ENCODE data around the gene LRRC56. TPM values are rescaled to one million over a fixed set of nuclear protein-coding genes. Genes with fewer than 3 reads are reported as not detected.

Gene LRRC56
- total RNA-seq, 2 experiments from 2014 or later = 2.4 TPM

DNA sequence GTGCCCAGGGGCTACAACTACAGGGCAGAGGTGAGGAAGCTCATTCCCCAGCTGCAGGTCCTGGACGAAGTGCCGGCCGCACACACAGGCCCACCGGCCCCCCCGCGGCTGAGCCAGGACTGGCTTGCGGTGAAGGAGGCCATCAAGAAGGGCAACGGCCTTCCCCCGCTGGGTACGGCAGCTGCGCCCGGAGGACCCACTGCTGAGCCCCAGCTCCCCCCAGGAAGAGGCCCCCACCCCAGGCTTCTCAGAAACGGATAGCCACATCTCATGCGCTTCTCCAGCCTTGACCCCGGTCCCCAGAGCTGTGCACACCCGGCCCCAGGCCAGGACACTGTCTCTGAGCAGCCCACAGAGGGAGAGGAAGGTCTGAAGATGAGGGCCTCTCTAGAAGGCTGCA, 13.8 kb downstream of the LRRC56 start:
- Histone ChIP-seq H3K4me1 (ENCODE audit: insufficient read depth, low read length) (peaks cover 15% of the 10 kb centered on the region), H3K4me3 (ENCODE audit: low read length) (no peak overlapping the region), H3K36me3 (ENCODE audit: insufficient read depth, low read length) (no peaks in the 10 kb centered on the region), H3K27ac (ENCODE audit: low read depth in 1 of 2, low read length in 2 of 2) (no peak overlapping the region), H3K9me3 (ENCODE audit: control insufficient read depth in 1 of 2, insufficient read depth in 1 of 2, low read length in 2 of 2) (no peaks in the 10 kb centered on the region), H3K27me3 (ENCODE audit: control insufficient read depth in 1 of 2, insufficient read depth in 2 of 2, low read length in 2 of 2) (no peaks in the 10 kb centered on the region)
- H3K4me3 Mint-ChIP-seq = no peak overlapping the region
- ATAC-seq (ENCODE audit: poor library complexity) (no peak), DNase-seq (no peak)
- H3K36me3 Mint-ChIP-seq (ENCODE audit: low read depth) = no peaks in the 10 kb centered on the region
- TF ChIP-seq, protein P1, sequence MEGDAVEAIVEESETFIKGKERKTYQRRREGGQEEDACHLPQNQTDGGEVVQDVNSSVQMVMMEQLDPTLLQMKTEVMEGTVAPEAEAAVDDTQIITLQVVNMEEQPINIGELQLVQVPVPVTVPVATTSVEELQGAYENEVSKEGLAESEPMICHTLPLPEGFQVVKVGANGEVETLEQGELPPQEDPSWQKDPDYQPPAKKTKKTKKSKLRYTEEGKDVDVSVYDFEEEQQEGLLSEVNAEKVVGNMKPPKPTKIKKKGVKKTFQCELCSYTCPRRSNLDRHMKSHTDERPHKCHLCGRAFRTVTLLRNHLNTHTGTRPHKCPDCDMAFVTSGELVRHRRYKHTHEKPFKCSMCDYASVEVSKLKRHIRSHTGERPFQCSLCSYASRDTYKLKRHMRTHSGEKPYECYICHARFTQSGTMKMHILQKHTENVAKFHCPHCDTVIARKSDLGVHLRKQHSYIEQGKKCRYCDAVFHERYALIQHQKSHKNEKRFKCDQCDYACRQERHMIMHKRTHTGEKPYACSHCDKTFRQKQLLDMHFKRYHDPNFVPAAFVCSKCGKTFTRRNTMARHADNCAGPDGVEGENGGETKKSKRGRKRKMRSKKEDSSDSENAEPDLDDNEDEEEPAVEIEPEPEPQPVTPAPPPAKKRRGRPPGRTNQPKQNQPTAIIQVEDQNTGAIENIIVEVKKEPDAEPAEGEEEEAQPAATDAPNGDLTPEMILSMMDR (IDR thresholded peaks at IDR 0.05) = no peak
- POLR2A ChIA-PET = no interaction called here
- no peaks in the 10 kb centered on the region for H3K9me3 Mint-ChIP-seq
- intact Hi-C loops (cut with DNase I, micrococcal nuclease) = no loop called here
- no peaks in the 10 kb centered on the region for H3K27me3 Mint-ChIP-seq
- CTCF ChIA-PET = no interaction called here
- no peak overlapping the region for H3K27ac Mint-ChIP-seq
- H3K4me1 Mint-ChIP-seq (ENCODE audit: low read depth) = no peaks in the 10 kb centered on the region

- Mint-ChIP-seq H3K4me1 (ENCODE audit: low read depth) (no peaks in the 10 kb centered on the region), H3K36me3 (ENCODE audit: low read depth) (no peaks in the 10 kb centered on the region), H3K9me3 (no peaks in the 10 kb centered on the region), H3K4me3 (no peak overlapping the region), H3K27ac (no peak overlapping the region), H3K27me3 (no peaks in the 10 kb centered on the region)
- DNase-seq (no peak), ATAC-seq (ENCODE audit: poor library complexity) (no peak)
- no peak overlapping the region for H3K27ac ChIP-seq (ENCODE audit: low read depth in 1 of 2, low read length in 2 of 2)
- H3K4me1 ChIP-seq (ENCODE audit: insufficient read depth, low read length) = peaks cover 20% of the 10 kb centered on the region
- ChIA-PET CTCF (no interaction called here), POLR2A (no interaction called here)
- TF ChIP-seq, protein P1 (IDR thresholded peaks at IDR 0.05) = no peak
- no peak overlapping the region for H3K4me3 ChIP-seq (ENCODE audit: low read length)
- intact Hi-C loops (cut with DNase I, micrococcal nuclease) = no loop called here
- H3K9me3 ChIP-seq (ENCODE audit: control insufficient read depth in 1 of 2, insufficient read depth in 1 of 2, low read length in 2 of 2) = no peaks in the 10 kb centered on the region
- no peaks in the 10 kb centered on the region for H3K36me3 ChIP-seq (ENCODE audit: insufficient read depth, low read length)
- no peaks in the 10 kb centered on the region for H3K27me3 ChIP-seq (ENCODE audit: control insufficient read depth in 1 of 2, insufficient read depth in 2 of 2, low read length in 2 of 2)
Measured at GRCh38 chr11:551596-551995, 14.3 kb downstream of the LRRC56 start.

GRCh38 chr11:553083-553987, 16.0 kb downstream of the LRRC56 start:
- Histone ChIP-seq H3K27me3 (ENCODE audit: control insufficient read depth in 1 of 2, insufficient read depth in 2 of 2, low read length in 2 of 2) (no peaks in the 10 kb centered on the region), H3K4me3 (ENCODE audit: low read length) (no peak overlapping the region), H3K9me3 (ENCODE audit: control insufficient read depth in 1 of 2, insufficient read depth in 1 of 2, low read length in 2 of 2) (no peaks in the 10 kb centered on the region), H3K27ac (ENCODE audit: low read depth in 1 of 2, low read length in 2 of 2) (no peak overlapping the region), H3K36me3 (ENCODE audit: insufficient read depth, low read length) (no peaks in the 10 kb centered on the region), H3K4me1 (ENCODE audit: insufficient read depth, low read length) (peaks cover 21% of the 10 kb centered on the region)
- intact Hi-C loops (cut with DNase I, micrococcal nuclease) = no loop called here
- CTCF ChIA-PET = no interaction called here
- Mint-ChIP-seq H3K36me3 (ENCODE audit: low read depth) (no peaks in the 10 kb centered on the region), H3K9me3 (no peaks in the 10 kb centered on the region), H3K4me3 (peak overlapping the region; percentile 30), H3K4me1 (ENCODE audit: low read depth) (no peaks in the 10 kb centered on the region), H3K27me3 (no peaks in the 10 kb centered on the region), H3K27ac (no peak overlapping the region)
- POLR2A ChIA-PET = interaction anchor here (2.0 to 3.9 kb wide), 3 partner anchors 17 to 172 kb away, joined by 15 to 27 read pairs (median 18); partner anchors contain the start of genes DEAF1, HRAS, LRRC56 and TMEM80
- TF ChIP-seq, protein P1 (IDR thresholded peaks at IDR 0.05) = no peak
- no peak for DNase-seq
- ATAC-seq (ENCODE audit: poor library complexity) = no peak

All from CD4-positive, alpha-beta T cell (primary cell).